ENCODE data around the gene MGAT5B.

Gene MGAT5B

GRCh38 chr17:76996741-76997694 is 128.8 kb downstream of the MGAT5B start:
- H3K27ac ChIP-seq (ENCODE audit: insufficient read depth, low read depth, low read length, poor library complexity, severe bottlenecking): no peak overlapping the region
- H3K36me3 ChIP-seq (ENCODE audit: control insufficient read depth, insufficient read depth, low read length): no peaks in the 10 kb centered on the region
- no peaks in the 10 kb centered on the region for H3K27me3 ChIP-seq (ENCODE audit: control insufficient read depth, insufficient read depth, low read length, poor library complexity, severe bottlenecking)
- no peak overlapping the region for H3K4me3 ChIP-seq (ENCODE audit: insufficient read depth, low read depth, low read length)
- no peaks in the 10 kb centered on the region for H3K9me3 ChIP-seq (ENCODE audit: control insufficient read depth, low read length)
- WGBS, 2 experiments: 83 to 89% methylated on average over 16 of the region's 16 CpGs
- H3K4me1 ChIP-seq (ENCODE audit: control insufficient read depth, insufficient read depth, low read length): peaks cover 33% of the 10 kb centered on the region

DNA sequence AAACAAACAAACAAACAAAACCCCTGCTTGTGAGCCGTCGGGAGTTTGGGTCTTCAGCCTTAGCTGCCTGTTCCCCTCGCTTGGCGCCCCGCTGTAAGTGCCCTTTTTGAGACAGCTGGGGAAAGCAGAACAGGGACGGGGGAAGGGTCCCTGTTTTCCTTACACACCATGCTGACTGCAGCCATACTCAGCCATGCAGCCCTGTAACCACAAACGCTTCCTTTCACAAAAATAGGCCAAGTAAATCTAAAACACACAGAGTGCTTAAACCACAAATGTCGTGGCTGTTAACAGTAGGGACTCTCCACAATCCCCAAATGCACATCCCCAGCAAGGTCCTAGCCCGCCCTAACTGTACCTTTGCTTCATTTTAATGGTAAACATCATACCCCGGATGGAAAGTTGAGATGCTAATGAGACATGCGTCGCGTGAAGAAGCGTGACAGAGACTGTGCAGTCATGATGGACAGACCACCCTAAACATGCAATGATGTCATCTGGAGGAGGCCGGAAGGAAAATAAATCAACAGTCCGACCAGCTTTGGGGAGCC is 129.9 kb downstream of the MGAT5B start:
- no peaks in the 10 kb centered on the region for H3K9me3 ChIP-seq (ENCODE audit: control insufficient read depth, low read length)
- 84 to 87% methylated on average over 16 of the region's 16 CpGs for WGBS, 2 experiments
- no peaks in the 10 kb centered on the region for H3K36me3 ChIP-seq (ENCODE audit: control insufficient read depth, insufficient read depth, low read length)
- no peaks in the 10 kb centered on the region for H3K27me3 ChIP-seq (ENCODE audit: control insufficient read depth, insufficient read depth, low read length, poor library complexity, severe bottlenecking)
- no peak overlapping the region for H3K27ac ChIP-seq (ENCODE audit: insufficient read depth, low read depth, low read length, poor library complexity, severe bottlenecking)
- H3K4me1 ChIP-seq (ENCODE audit: control insufficient read depth, insufficient read depth, low read length): peaks cover 42% of the 10 kb centered on the region
- no peak overlapping the region for H3K4me3 ChIP-seq (ENCODE audit: insufficient read depth, low read depth, low read length)

DNA sequence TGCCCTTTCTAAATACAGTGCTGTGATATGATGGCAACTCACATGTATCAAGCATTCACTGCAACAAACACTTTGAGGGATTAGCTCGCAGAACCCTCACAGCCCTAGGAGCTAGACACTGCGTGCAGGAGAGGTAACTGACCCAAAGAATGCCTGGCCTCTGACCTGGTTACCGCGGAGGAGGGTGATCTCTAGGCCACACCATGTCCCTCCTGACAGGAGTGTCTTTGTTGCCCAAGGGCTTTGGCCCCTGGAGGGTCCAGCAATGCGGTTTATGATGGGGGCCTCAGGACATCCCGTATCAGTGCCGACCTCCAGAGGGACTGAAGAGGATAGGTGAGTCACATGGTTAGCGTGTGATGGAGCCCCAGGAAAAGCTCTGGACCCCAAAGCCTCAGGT is 130.6 kb downstream of the MGAT5B start:
- H3K9me3 ChIP-seq (ENCODE audit: control insufficient read depth, low read length): no peaks in the 10 kb centered on the region
- H3K4me1 ChIP-seq (ENCODE audit: control insufficient read depth, insufficient read depth, low read length): peaks cover 42% of the 10 kb centered on the region
- no peaks in the 10 kb centered on the region for H3K36me3 ChIP-seq (ENCODE audit: control insufficient read depth, insufficient read depth, low read length)
- no peak overlapping the region for H3K4me3 ChIP-seq (ENCODE audit: insufficient read depth, low read depth, low read length)
- H3K27me3 ChIP-seq (ENCODE audit: control insufficient read depth, insufficient read depth, low read length, poor library complexity, severe bottlenecking): no peaks in the 10 kb centered on the region
- no peak overlapping the region for H3K27ac ChIP-seq (ENCODE audit: insufficient read depth, low read depth, low read length, poor library complexity, severe bottlenecking)
- WGBS, 2 experiments: 90% methylated on average over 8 of the region's 8 CpGs

Data from ectodermal cell (in vitro differentiated cells).